Measurements from ENCODE around the gene FKBP5.
"Not testable (repeated sequence)": the region's sequence is repeated elsewhere in the genome, so short reads cannot be mapped to it uniquely, and the experiment has no call there.

FKBP5 gene

GRCh38 chr6:35690484-35690883 is 1.8 kb upstream of the FKBP5 start:
- Mint-ChIP-seq H3K27ac (no peak overlapping the region), H3K9me3 (peaks cover 3% of the 10 kb centered on the region), H3K36me3 (ENCODE audit: low read depth) (peaks cover 5% of the 10 kb centered on the region), H3K4me3 (no peak overlapping the region), H3K4me1 (ENCODE audit: low read depth) (peaks cover 15% of the 10 kb centered on the region), H3K27me3 (ENCODE audit: low read depth) (no peaks in the 10 kb centered on the region)
- no peak for DNase-seq (ENCODE audit: low spot score)

DNA sequence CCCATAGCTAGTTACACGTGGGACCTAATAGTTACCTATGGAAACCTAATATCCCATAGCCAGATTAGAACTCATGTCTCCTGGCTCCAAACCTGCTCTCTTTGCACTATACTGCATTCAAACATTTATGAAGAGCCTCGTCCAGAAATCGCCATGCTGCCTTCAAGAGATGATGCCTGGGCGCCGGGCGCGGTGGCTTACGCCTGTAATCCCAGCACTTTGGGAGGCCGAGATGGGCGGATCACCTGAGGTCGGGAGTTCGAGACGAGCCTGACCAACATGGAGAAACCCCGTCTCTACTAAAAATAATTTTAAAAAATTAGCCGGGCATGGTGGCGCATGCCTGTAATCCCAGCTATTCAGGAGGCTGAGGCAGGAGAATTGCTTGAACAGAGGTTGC is 1.3 kb upstream of the FKBP5 start:
- Mint-ChIP-seq H3K4me1 (ENCODE audit: low read depth) (peaks cover 15% of the 10 kb centered on the region), H3K4me3 (peak overlapping the region; percentile 32)
- DNase-seq (ENCODE audit: low spot score); H3K36me3 Mint-ChIP-seq (ENCODE audit: low read depth); H3K27ac Mint-ChIP-seq; H3K27me3 Mint-ChIP-seq (ENCODE audit: low read depth); H3K9me3 Mint-ChIP-seq: not testable (repeated sequence)

DNA sequence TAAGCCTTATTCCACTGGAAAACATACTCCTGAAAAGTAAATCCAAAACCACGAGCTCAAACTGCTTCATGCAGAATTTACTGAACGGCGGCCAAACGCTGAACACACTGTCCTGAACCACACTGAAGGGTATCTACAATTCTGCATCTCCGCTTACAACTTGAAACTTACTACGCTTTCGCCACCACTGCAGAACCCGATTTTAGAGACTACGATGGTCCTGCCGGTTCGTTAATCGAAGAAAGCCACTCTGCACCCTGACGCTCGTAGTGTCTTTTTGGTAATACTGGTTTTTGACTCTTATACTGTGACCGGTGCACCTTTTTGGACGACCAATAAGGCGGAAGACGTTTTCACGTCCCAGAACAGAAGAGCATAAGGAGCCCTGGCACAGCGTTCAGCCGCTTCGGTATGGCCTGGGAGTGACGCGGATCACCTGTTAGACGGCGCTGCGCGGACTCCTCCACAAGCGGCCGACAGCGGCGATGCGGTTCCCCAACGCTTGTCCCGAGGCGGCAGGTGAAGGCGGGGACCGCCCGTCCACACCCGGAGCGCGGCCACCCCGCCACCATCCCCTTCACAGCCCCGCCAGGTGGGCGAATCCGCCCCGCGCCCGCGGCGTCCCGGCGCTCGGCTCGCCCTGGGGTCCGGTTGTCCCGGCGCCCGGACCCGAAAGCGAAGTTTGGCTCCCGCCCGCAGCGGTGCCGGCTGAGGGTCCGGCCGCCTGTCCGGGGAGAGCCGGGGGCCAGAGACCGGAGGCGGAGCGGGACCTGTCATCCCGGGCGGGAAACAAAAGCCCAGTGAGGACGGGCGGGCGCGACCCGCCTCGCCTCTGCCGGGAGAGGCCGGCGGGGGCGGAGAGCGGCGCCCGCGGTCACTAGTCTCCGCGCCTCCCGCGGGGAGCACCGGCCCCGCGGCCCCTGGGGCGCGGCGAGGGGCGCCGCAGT is 784 bp downstream of the FKBP5 start:
- peak overlapping the region; percentile 92 for H3K27ac Mint-ChIP-seq
- H3K27me3 Mint-ChIP-seq (ENCODE audit: low read depth), result no peaks in the 10 kb centered on the region
- peak overlapping the region; percentile 94 for H3K4me3 Mint-ChIP-seq
- DNase-seq (ENCODE audit: low spot score), result peak; percentile 56
- H3K36me3 Mint-ChIP-seq (ENCODE audit: low read depth), result peaks cover 9% of the 10 kb centered on the region
- H3K4me1 Mint-ChIP-seq (ENCODE audit: low read depth), result peaks cover 14% of the 10 kb centered on the region
- no peaks in the 10 kb centered on the region for H3K9me3 Mint-ChIP-seq

GRCh38 chr6:35686873-35687555 is 1.7 kb downstream of the FKBP5 start:
- H3K36me3 Mint-ChIP-seq (ENCODE audit: low read depth), result peaks cover 14% of the 10 kb centered on the region
- H3K4me3 Mint-ChIP-seq, result peak overlapping the region; percentile 94
- H3K9me3 Mint-ChIP-seq, result no peaks in the 10 kb centered on the region
- DNase-seq (ENCODE audit: low spot score), result no peak
- H3K27ac Mint-ChIP-seq, result peak overlapping the region; percentile 92
- H3K27me3 Mint-ChIP-seq (ENCODE audit: low read depth), result no peaks in the 10 kb centered on the region
- peaks cover 21% of the 10 kb centered on the region for H3K4me1 Mint-ChIP-seq (ENCODE audit: low read depth)

GRCh38 chr6:35686436-35686835 is 2.3 kb downstream of the FKBP5 start:
- Mint-ChIP-seq H3K27ac (peak overlapping the region; percentile 31), H3K36me3 (ENCODE audit: low read depth) (peaks cover 18% of the 10 kb centered on the region), H3K27me3 (ENCODE audit: low read depth) (no peaks in the 10 kb centered on the region), H3K4me1 (ENCODE audit: low read depth) (peaks cover 25% of the 10 kb centered on the region), H3K9me3 (no peaks in the 10 kb centered on the region), H3K4me3 (peak overlapping the region; percentile 94)
- no peak for DNase-seq (ENCODE audit: low spot score)

DNA sequence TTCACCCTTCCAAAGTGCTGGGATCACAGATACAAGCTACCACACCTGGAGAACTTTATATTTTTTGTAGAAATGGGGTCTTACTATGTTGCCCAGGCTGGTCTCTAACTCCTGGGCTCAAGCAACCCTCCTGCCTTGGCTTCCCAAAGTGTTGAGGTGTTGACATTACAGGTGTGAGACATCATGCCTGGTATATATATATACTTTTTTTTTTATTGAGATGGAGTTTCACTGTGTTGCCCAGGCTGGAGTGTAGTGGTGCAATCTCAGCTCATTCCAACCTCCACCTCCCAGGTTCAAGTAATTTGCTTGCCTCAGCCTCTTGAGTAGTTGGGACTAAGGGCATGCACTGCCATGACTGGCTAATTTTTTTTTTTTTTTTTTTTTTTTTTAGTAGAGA is 5.4 kb downstream of the FKBP5 start:
- Mint-ChIP-seq H3K4me1 (ENCODE audit: low read depth) (peaks cover 33% of the 10 kb centered on the region), H3K36me3 (ENCODE audit: low read depth) (peaks cover 36% of the 10 kb centered on the region), H3K27ac (no peak overlapping the region), H3K9me3 (no peaks in the 10 kb centered on the region), H3K27me3 (ENCODE audit: low read depth) (no peaks in the 10 kb centered on the region), H3K4me3 (no peak overlapping the region)
- no peak for DNase-seq (ENCODE audit: low spot score)

- no peaks in the 10 kb centered on the region for H3K27me3 Mint-ChIP-seq (ENCODE audit: low read depth)
- DNase-seq (ENCODE audit: low spot score), result peak; percentile 53
- H3K4me3 Mint-ChIP-seq, result no peak overlapping the region
- peaks cover 36% of the 10 kb centered on the region for H3K4me1 Mint-ChIP-seq (ENCODE audit: low read depth)
- H3K27ac Mint-ChIP-seq, result no peak overlapping the region
- H3K36me3 Mint-ChIP-seq (ENCODE audit: low read depth), result peaks cover 38% of the 10 kb centered on the region
- no peaks in the 10 kb centered on the region for H3K9me3 Mint-ChIP-seq
Observed at GRCh38 chr6:35681298-35681697, 7.4 kb downstream of the FKBP5 start.

DNA sequence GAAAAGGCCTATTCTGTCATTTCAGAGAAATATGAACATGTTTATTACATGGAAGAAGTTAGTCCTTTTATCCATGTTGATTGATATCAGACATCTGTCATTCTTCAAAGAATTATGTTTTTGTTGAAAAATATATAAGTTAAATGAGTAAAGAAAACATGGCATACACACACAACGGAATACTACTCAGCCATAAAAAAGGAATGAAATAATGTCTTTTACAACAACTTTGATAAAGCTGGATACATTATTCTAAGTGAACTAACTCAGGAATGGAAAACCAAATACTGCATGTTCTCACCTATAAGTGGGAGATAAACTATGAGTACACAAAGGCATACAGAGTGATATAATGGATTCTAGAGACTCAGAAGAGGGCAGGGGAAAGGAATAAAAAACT is 9.3 kb downstream of the FKBP5 start:
- no peaks in the 10 kb centered on the region for H3K27me3 Mint-ChIP-seq (ENCODE audit: low read depth)
- H3K4me3 Mint-ChIP-seq, result no peak overlapping the region
- no peak for DNase-seq (ENCODE audit: low spot score)
- H3K36me3 Mint-ChIP-seq (ENCODE audit: low read depth), result peaks cover 39% of the 10 kb centered on the region
- no peak overlapping the region for H3K27ac Mint-ChIP-seq
- H3K9me3 Mint-ChIP-seq, result no peaks in the 10 kb centered on the region
- peaks cover 49% of the 10 kb centered on the region for H3K4me1 Mint-ChIP-seq (ENCODE audit: low read depth)

GRCh38 chr6:35678814-35679213 is 9.9 kb downstream of the FKBP5 start:
- Mint-ChIP-seq H3K4me3 (no peak overlapping the region), H3K27me3 (ENCODE audit: low read depth) (no peaks in the 10 kb centered on the region), H3K27ac (no peak overlapping the region), H3K36me3 (ENCODE audit: low read depth) (peaks cover 37% of the 10 kb centered on the region), H3K9me3 (no peaks in the 10 kb centered on the region), H3K4me1 (ENCODE audit: low read depth) (peaks cover 55% of the 10 kb centered on the region)
- DNase-seq (ENCODE audit: low spot score), result no peak

GRCh38 chr6:35678021-35678654 is 10.6 kb downstream of the FKBP5 start:
- H3K4me1 Mint-ChIP-seq (ENCODE audit: low read depth), result peaks cover 57% of the 10 kb centered on the region
- H3K36me3 Mint-ChIP-seq (ENCODE audit: low read depth), result peaks cover 37% of the 10 kb centered on the region
- no peak for DNase-seq (ENCODE audit: low spot score)
- no peak overlapping the region for H3K27ac Mint-ChIP-seq
- H3K27me3 Mint-ChIP-seq (ENCODE audit: low read depth), result no peaks in the 10 kb centered on the region
- no peak overlapping the region for H3K4me3 Mint-ChIP-seq
- no peaks in the 10 kb centered on the region for H3K9me3 Mint-ChIP-seq

DNA sequence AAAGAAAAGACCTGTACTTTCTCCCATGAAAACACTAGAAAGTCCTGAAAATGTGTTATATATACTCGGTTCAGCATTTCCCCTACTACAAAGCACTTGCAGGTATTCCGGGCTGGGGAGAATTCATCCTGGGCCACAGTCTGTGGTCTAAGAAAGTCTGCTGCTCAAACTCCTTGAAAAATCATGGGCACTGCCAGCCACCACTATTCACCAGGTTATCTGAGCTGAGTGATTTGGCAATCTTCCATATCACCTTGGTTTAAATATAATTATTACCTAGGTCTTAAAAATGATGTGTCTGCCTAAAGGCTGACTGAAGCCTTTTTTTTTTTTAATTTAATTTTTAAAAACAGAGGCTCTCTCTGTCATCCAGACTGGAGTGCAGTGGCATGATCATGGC is 11.3 kb downstream of the FKBP5 start:
- no peak overlapping the region for H3K27ac Mint-ChIP-seq

DNA sequence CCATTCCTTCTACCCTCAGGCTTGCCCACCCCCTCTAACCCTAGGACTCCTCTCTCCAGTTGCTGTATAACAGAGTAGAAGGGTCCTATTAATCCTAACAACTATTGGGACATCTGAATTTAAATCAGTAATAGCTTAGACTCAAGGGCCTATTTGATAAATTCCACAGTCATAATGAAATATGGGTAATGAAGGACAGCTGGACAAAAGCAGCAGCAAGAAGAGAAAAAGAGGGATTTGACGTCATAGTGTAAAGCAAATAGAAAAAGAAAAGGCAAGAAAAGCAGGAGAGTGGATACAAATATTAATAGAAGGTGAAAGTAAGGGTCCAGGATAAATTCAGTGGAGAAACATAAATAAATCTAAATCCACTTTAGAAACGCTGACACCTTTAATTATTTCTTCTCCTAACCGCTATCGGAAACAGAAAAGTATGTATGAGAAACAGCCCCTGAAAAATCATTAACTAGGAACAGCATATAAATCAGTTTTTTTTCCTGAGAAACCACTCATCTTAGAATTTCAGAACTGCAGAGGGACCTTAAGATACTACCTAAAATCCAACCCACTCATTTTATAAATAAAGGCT is 12.8 kb downstream of the FKBP5 start:
- Mint-ChIP-seq H3K9me3 (no peaks in the 10 kb centered on the region), H3K4me3 (no peak overlapping the region), H3K4me1 (ENCODE audit: low read depth) (peaks cover 57% of the 10 kb centered on the region), H3K27me3 (ENCODE audit: low read depth) (no peaks in the 10 kb centered on the region), H3K36me3 (ENCODE audit: low read depth) (peaks cover 25% of the 10 kb centered on the region), H3K27ac (peak overlapping the region; percentile 4)
- DNase-seq (ENCODE audit: low spot score), result no peak

More for the DNA sequence above, 11.3 kb downstream of the FKBP5 start:
- Mint-ChIP-seq H3K27me3 (ENCODE audit: low read depth) (no peaks in the 10 kb centered on the region), H3K9me3 (no peaks in the 10 kb centered on the region), H3K4me3 (no peak overlapping the region), H3K4me1 (ENCODE audit: low read depth) (peaks cover 61% of the 10 kb centered on the region), H3K36me3 (ENCODE audit: low read depth) (peaks cover 34% of the 10 kb centered on the region)
- DNase-seq (ENCODE audit: low spot score), result no peak

DNA sequence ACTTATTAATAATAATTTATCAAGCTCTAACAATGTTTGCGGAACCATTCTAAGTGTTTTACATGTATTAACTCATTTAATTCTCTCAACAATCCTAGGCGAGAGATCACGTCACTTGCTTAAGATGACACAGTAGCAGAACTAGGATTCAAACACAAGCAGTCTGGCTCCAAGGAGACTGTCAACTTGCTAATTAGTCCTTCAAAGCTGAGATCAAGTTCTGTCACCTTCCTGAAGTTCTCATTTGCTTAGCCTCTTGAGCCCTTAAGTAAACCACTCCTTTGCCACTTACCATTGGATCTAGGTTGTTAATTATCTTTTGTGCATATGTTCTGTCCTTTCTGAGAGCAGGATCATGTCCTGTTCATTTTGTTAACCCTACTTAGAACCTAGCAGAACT is 14.1 kb downstream of the FKBP5 start:
- H3K36me3 Mint-ChIP-seq (ENCODE audit: low read depth), result peaks cover 19% of the 10 kb centered on the region
- no peak overlapping the region for H3K4me3 Mint-ChIP-seq
- no peaks in the 10 kb centered on the region for H3K27me3 Mint-ChIP-seq (ENCODE audit: low read depth)
- H3K27ac Mint-ChIP-seq, result peak overlapping the region; percentile 10
- no peaks in the 10 kb centered on the region for H3K9me3 Mint-ChIP-seq
- H3K4me1 Mint-ChIP-seq (ENCODE audit: low read depth), result peaks cover 61% of the 10 kb centered on the region
- no peak for DNase-seq (ENCODE audit: low spot score)

GRCh38 chr6:35673755-35674154 is 15.0 kb downstream of the FKBP5 start:
- Mint-ChIP-seq H3K27ac (peak overlapping the region; percentile 57), H3K36me3 (ENCODE audit: low read depth) (peaks cover 11% of the 10 kb centered on the region), H3K27me3 (ENCODE audit: low read depth) (no peaks in the 10 kb centered on the region), H3K9me3 (no peaks in the 10 kb centered on the region), H3K4me3 (peak overlapping the region; percentile 35), H3K4me1 (ENCODE audit: low read depth) (peaks cover 63% of the 10 kb centered on the region)
- no peak for DNase-seq (ENCODE audit: low spot score)

Data from T-helper 2 cell treated with Interferon-gamma antibody and Interleukin-4, amounts not matched to agents 5 μg/mL and 100 μg/mL, for 36 hours (primary cell).